HG03457 (cell line): ENCODE results near the gene DMRT3.

Experiments used
- ATAC-seq: cut with Tn5 transposase; IDR thresholded peaks from one replicate; pipeline ENCODE4 v1.9.1; 2021; ENCODE audit warnings: moderate number of reproducible peaks; ENCODE audit not compliant: unreplicated experiment

DMRT3 gene

GRCh38 chr9:976258-976942, at the start of gene DMRT3:
Gene DMRT3 (plus strand): TSS chr9:976655. CDS start chr9:977002, 347 bp downstream.
- no peak for ATAC-seq

GRCh38 chr9:926976-927375, 49.5 kb upstream of the DMRT3 start:
- no peak for ATAC-seq

- ATAC-seq, result peak; percentile 79
These were observed 48.0 kb upstream of the DMRT3 start for GRCh38 chr9:928363-929042.

GRCh38 chr9:929719-930118, 46.7 kb upstream of the DMRT3 start:
- no peak for ATAC-seq

- ATAC-seq, result no peak
These were observed 43.1 kb upstream of the DMRT3 start for GRCh38 chr9:933356-933755.

- ATAC-seq, result no peak
These were observed 41.0 kb upstream of the DMRT3 start for GRCh38 chr9:935348-935965.

- no peak for ATAC-seq
These were observed 33.5 kb upstream of the DMRT3 start for GRCh38 chr9:942805-943580.

- no peak for ATAC-seq
These were observed 28.5 kb upstream of the DMRT3 start for GRCh38 chr9:947985-948384.

- no peak for ATAC-seq
These were observed 28.0 kb upstream of the DMRT3 start for GRCh38 chr9:948497-948896.

GRCh38 chr9:950139-950538, 26.3 kb upstream of the DMRT3 start:
- no peak for ATAC-seq

- ATAC-seq, result no peak
These were observed 23.9 kb upstream of the DMRT3 start for GRCh38 chr9:952546-952945.

GRCh38 chr9:959105-959504, 17.4 kb upstream of the DMRT3 start:
- ATAC-seq, result no peak

GRCh38 chr9:959914-960313, 16.5 kb upstream of the DMRT3 start:
- no peak for ATAC-seq

GRCh38 chr9:962023-962422, 14.4 kb upstream of the DMRT3 start:
- ATAC-seq, result no peak

GRCh38 chr9:965497-965896, 11.0 kb upstream of the DMRT3 start:
- ATAC-seq, result no peak

GRCh38 chr9:966870-967269, 9.6 kb upstream of the DMRT3 start:
- no peak for ATAC-seq

- no peak for ATAC-seq
These were observed 9.0 kb upstream of the DMRT3 start for GRCh38 chr9:967436-967835.

GRCh38 chr9:967903-968641, 8.4 kb upstream of the DMRT3 start:
- no peak for ATAC-seq

- no peak for ATAC-seq
These were observed 6.9 kb upstream of the DMRT3 start for GRCh38 chr9:969310-970150.
